WTC11 (cell line): ENCODE results near the gene PIK3R4. TPM values are rescaled to one million over a fixed set of nuclear protein-coding genes. Genes with fewer than 3 reads are reported as not detected.

ENCODE experiments used
- ATAC-seq: fragments of 200-7000 bp; cut with Tn5 transposase; 2 replicates; pipeline ENCODE4 v1.10.0; 2021; ENCODE audit warnings: mild to moderate bottlenecking, moderate library complexity
- CTCF ChIA-PET: fragments of 300-600 bp; sonication (Branson Sonifier 250); formaldehyde crosslinking; loops from one replicate; lab custom pipeline; 2021; ENCODE audit warnings: antibody characterized with exemption; lab: Charles Lee
- POLR2A ChIA-PET: fragments of 350-600 bp; sonication (Branson Sonifier 250); formaldehyde crosslinking; loops from one replicate; lab custom pipeline; 2021; ENCODE audit warnings: antibody characterized with exemption; lab: Charles Lee
- DNase-seq: peaks from one replicate; pipeline ENCODE4 v3.0.0; 2021; ENCODE audit warnings: low spot score
- H3K27ac Mint-ChIP-seq: 2 replicates; pipeline ENCODE4 v1.8.0; 2021; ENCODE audit warnings: mixed read lengths
- H3K27me3 Mint-ChIP-seq: 2 replicates; pipeline ENCODE4 v1.8.0; 2021; ENCODE audit warnings: low read depth, mild to moderate bottlenecking, moderate library complexity, mixed read lengths
- H3K36me3 Mint-ChIP-seq: 2 replicates; pipeline ENCODE4 v1.8.0; 2021; ENCODE audit warnings: mixed read lengths
- H3K4me1 Mint-ChIP-seq: 2 replicates; pipeline ENCODE4 v1.8.0; 2022; ENCODE audit warnings: mixed read lengths
- H3K4me3 Mint-ChIP-seq: 2 replicates; pipeline ENCODE4 v1.8.0; 2021; ENCODE audit warnings: mild to moderate bottlenecking, moderate library complexity, mixed read lengths
- H3K9me3 Mint-ChIP-seq: 2 replicates; pipeline ENCODE4 v1.8.0; 2021; ENCODE audit warnings: mixed read lengths
- CREM ChIP-seq: sonication (generic); formaldehyde crosslinking; IDR thresholded peaks from 2 replicates; pipeline ENCODE4 v1.8.1; 2022; ENCODE audit warnings: mild to moderate bottlenecking, missing genetic modification reagents, moderate library complexity
- GABPB1 ChIP-seq: sonication (generic); formaldehyde crosslinking; IDR thresholded peaks from 2 replicates; pipeline ENCODE4 v1.8.1; 2023; ENCODE audit warnings: mild to moderate bottlenecking, missing genetic modification reagents
- JAZF1 ChIP-seq: fragments of 250-450 bp; sonication (Bioruptor Pico); IDR thresholded peaks from 2 replicates; pipeline ENCODE4 v1.9.0; 2021; ENCODE audit warnings: moderate library complexity, mild to moderate bottlenecking, inconsistent platforms
- KAT7 ChIP-seq: sonication (generic); formaldehyde crosslinking; IDR thresholded peaks from 2 replicates; pipeline ENCODE4 v1.8.1; 2023; ENCODE audit warnings: missing genetic modification reagents, mild to moderate bottlenecking, borderline replicate concordance
- NFATC4 ChIP-seq: fragments of 250-450 bp; sonication (Bioruptor Pico); IDR thresholded peaks from 2 replicates; pipeline ENCODE4 v1.9.0; 2021; ENCODE audit warnings: mild to moderate bottlenecking
- NFYB ChIP-seq: sonication (generic); formaldehyde crosslinking; conservative IDR thresholded peaks from 2 replicates; pipeline ENCODE4 v1.8.0; 2022; ENCODE audit warnings: low read depth, missing genetic modification reagents
- NR3C1 ChIP-seq: sonication (generic); formaldehyde crosslinking; conservative IDR thresholded peaks from 2 replicates; pipeline ENCODE4 v1.8.1; 2023; ENCODE audit warnings: low read depth, mild to moderate bottlenecking, missing genetic modification reagents
- RELA ChIP-seq: sonication (generic); formaldehyde crosslinking; IDR thresholded peaks from 2 replicates; pipeline ENCODE4 v1.8.1; 2022; ENCODE audit warnings: missing genetic modification reagents, mild to moderate bottlenecking, borderline replicate concordance
- SP1 ChIP-seq: sonication (generic); formaldehyde crosslinking; conservative IDR thresholded peaks from 2 replicates; pipeline ENCODE4 v1.8.1; 2022; ENCODE audit warnings: missing genetic modification reagents
- TEAD4 ChIP-seq: sonication (generic); formaldehyde crosslinking; IDR thresholded peaks from 2 replicates; pipeline ENCODE4 v1.8.0; 2022; ENCODE audit warnings: mild to moderate bottlenecking, missing genetic modification reagents
- TP53 ChIP-seq: sonication (generic); formaldehyde crosslinking; IDR thresholded peaks from 2 replicates; pipeline ENCODE4 v1.8.1; 2023; ENCODE audit warnings: mild to moderate bottlenecking, missing genetic modification reagents
- ZNF138 ChIP-seq: sonication (generic); formaldehyde crosslinking; conservative IDR thresholded peaks from 2 replicates; pipeline ENCODE4 v1.8.1; 2022; ENCODE audit warnings: mild to moderate bottlenecking, moderate library complexity, missing genetic modification reagents
- ZNF232 ChIP-seq: sonication (generic); formaldehyde crosslinking; IDR thresholded peaks from 2 replicates; pipeline ENCODE4 v1.8.0; 2022; ENCODE audit warnings: mild to moderate bottlenecking, missing genetic modification reagents
- ZNF317 ChIP-seq: sonication (generic); formaldehyde crosslinking; IDR thresholded peaks from 2 replicates; pipeline ENCODE4 v1.8.1; 2023; ENCODE audit warnings: low read depth, mild to moderate bottlenecking, moderate library complexity, missing genetic modification reagents, borderline replicate concordance
- ZNF416 ChIP-seq: fragments of 250-450 bp; sonication (Bioruptor Pico); IDR thresholded peaks from 2 replicates; pipeline ENCODE4 v1.9.0; 2021; ENCODE audit warnings: mild to moderate bottlenecking, inconsistent platforms
- total RNA-seq: library from RNA; stranded (reverse); gene quantifications from 3 replicates; pipeline ENCODE4 v1.2.3, GENCODE V29; 2021
- TF ChIP-seq, protein P1 (sequence below): sonication (generic); formaldehyde crosslinking; IDR thresholded peaks from 2 replicates; pipeline ENCODE4 v1.8.1; 2022; ENCODE audit warnings: mild to moderate bottlenecking, moderate library complexity, missing genetic modification reagents
- TF ChIP-seq, protein P2 (sequence below): sonication (generic); formaldehyde crosslinking; IDR thresholded peaks from 2 replicates; pipeline ENCODE4 v1.8.1; 2023; ENCODE audit warnings: mild to moderate bottlenecking, missing genetic modification reagents, moderate library complexity
- TF ChIP-seq, protein P3 (sequence below): sonication (generic); formaldehyde crosslinking; IDR thresholded peaks from 2 replicates; pipeline ENCODE4 v1.8.1; 2023; ENCODE audit warnings: mild to moderate bottlenecking, missing genetic modification reagents
- TF ChIP-seq, protein P4 (sequence below): fragments of 250-450 bp; sonication (Bioruptor Pico); IDR thresholded peaks from 2 replicates; pipeline ENCODE4 v1.9.0; 2021; ENCODE audit warnings: moderate library complexity, mild to moderate bottlenecking, inconsistent platforms, borderline replicate concordance
- TF ChIP-seq, protein P5 (sequence below): sonication (generic); formaldehyde crosslinking; IDR thresholded peaks from 2 replicates; pipeline ENCODE4 v1.8.0; 2022; ENCODE audit warnings: mild to moderate bottlenecking, missing genetic modification reagents
- TF ChIP-seq, protein P6 (sequence below): sonication (generic); formaldehyde crosslinking; IDR thresholded peaks from 2 replicates; pipeline ENCODE4 v1.8.1; 2022; ENCODE audit warnings: missing genetic modification reagents, borderline replicate concordance
- TF ChIP-seq, protein P7 (sequence below): sonication (generic); formaldehyde crosslinking; IDR thresholded peaks from 2 replicates; pipeline ENCODE4 v1.8.1; 2023; ENCODE audit warnings: mild to moderate bottlenecking, missing genetic modification reagents

Gene PIK3R4
- total RNA-seq, 1 experiment from 2014 or later, result 41.5 TPM

DNA sequence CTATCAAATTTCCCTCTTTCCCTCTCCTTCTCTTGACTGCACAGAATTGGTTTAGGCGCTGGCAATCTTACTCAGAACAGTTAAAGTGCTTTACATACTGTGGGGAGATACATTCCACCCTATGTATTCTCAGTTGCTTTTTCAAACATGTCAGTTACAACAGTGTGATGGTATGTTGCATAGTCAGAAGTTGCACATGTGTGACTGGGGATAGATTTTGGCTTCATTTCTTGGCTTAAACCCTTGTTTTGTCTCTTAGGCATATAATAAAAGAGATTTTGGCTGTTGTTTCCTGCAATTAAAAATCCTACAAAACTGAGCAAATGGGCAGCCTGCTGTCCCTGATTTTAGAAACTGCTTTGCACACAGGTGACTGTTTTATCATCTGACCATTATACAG lies 86.7 kb downstream of the PIK3R4 start:
- TF ChIP-seq GABPB1 (CRISPR knock-in tag) (no peak), NFYB (CRISPR knock-in tag) (no peak), ZNF232 (CRISPR knock-in tag) (no peak), NFATC4 (CRISPR knock-in tag) (no peak), ZNF416 (no peak)
- TF ChIP-seq, protein P1, sequence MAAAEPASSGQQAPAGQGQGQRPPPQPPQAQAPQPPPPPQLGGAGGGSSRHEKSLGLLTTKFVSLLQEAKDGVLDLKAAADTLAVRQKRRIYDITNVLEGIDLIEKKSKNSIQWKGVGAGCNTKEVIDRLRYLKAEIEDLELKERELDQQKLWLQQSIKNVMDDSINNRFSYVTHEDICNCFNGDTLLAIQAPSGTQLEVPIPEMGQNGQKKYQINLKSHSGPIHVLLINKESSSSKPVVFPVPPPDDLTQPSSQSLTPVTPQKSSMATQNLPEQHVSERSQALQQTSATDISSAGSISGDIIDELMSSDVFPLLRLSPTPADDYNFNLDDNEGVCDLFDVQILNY, result no peak
- ATAC-seq, result no peak

DNA sequence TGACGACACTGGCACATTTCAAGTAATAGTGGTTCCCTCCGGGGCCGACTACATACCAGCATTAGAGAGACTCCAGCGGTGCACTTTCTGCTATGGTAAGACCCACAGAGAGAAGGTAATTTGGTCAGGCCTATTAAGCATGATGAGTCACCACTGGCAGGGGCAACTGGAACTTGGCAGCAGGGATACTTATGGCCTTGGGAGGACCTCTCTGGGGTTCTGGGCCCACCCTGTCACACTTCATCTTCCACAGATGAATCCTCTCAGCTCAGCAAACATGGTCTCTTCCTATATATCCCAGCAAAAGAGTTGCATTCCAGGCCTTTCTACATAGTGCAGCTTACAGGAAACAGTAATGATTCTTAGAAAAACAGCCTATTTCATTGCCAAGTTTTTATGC lies 88.0 kb downstream of the PIK3R4 start:
- ATAC-seq, result no peak
- Mint-ChIP-seq H3K27ac (no peak overlapping the region), H3K4me3 (no peak overlapping the region), H3K9me3 (peaks cover 3% of the 10 kb centered on the region; the same call in 1 of the 2 replicates), H3K4me1 (no peaks in the 10 kb centered on the region; the same call in 1 of the 2 replicates), H3K36me3 (peaks cover 8% of the 10 kb centered on the region), H3K27me3 (no peaks in the 10 kb centered on the region; the same call in 1 of the 2 replicates)
- DNase-seq, result no peak
- TF ChIP-seq, protein P2, sequence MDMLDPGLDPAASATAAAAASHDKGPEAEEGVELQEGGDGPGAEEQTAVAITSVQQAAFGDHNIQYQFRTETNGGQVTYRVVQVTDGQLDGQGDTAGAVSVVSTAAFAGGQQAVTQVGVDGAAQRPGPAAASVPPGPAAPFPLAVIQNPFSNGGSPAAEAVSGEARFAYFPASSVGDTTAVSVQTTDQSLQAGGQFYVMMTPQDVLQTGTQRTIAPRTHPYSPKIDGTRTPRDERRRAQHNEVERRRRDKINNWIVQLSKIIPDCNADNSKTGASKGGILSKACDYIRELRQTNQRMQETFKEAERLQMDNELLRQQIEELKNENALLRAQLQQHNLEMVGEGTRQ (CRISPR knock-in tag), result no peak
- TF ChIP-seq, protein P3, sequence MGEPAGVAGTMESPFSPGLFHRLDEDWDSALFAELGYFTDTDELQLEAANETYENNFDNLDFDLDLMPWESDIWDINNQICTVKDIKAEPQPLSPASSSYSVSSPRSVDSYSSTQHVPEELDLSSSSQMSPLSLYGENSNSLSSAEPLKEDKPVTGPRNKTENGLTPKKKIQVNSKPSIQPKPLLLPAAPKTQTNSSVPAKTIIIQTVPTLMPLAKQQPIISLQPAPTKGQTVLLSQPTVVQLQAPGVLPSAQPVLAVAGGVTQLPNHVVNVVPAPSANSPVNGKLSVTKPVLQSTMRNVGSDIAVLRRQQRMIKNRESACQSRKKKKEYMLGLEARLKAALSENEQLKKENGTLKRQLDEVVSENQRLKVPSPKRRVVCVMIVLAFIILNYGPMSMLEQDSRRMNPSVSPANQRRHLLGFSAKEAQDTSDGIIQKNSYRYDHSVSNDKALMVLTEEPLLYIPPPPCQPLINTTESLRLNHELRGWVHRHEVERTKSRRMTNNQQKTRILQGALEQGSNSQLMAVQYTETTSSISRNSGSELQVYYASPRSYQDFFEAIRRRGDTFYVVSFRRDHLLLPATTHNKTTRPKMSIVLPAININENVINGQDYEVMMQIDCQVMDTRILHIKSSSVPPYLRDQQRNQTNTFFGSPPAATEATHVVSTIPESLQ (CRISPR knock-in tag), result no peak
- TF ChIP-seq TEAD4 (CRISPR knock-in tag), result no peak
- no peak for TF ChIP-seq SP1 (CRISPR knock-in tag)
- TF ChIP-seq, protein P1, result no peak
- TF ChIP-seq NR3C1 (CRISPR knock-in tag), result no peak
- TF ChIP-seq, protein P4, sequence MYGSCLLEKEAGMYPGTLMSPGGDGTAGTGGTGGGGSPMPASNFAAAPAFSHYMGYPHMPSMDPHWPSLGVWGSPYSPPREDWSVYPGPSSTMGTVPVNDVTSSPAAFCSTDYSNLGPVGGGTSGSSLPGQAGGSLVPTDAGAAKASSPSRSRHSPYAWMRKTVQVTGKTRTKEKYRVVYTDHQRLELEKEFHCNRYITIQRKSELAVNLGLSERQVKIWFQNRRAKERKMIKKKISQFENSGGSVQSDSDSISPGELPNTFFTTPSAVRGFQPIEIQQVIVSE, result no peak
- TF ChIP-seq ZNF138 (CRISPR knock-in tag), result no peak
- TF ChIP-seq, protein P5, sequence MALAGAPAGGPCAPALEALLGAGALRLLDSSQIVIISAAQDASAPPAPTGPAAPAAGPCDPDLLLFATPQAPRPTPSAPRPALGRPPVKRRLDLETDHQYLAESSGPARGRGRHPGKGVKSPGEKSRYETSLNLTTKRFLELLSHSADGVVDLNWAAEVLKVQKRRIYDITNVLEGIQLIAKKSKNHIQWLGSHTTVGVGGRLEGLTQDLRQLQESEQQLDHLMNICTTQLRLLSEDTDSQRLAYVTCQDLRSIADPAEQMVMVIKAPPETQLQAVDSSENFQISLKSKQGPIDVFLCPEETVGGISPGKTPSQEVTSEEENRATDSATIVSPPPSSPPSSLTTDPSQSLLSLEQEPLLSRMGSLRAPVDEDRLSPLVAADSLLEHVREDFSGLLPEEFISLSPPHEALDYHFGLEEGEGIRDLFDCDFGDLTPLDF (CRISPR knock-in tag), result no peak
- no peak for TF ChIP-seq ZNF232 (CRISPR knock-in tag)
- TF ChIP-seq, protein P6, sequence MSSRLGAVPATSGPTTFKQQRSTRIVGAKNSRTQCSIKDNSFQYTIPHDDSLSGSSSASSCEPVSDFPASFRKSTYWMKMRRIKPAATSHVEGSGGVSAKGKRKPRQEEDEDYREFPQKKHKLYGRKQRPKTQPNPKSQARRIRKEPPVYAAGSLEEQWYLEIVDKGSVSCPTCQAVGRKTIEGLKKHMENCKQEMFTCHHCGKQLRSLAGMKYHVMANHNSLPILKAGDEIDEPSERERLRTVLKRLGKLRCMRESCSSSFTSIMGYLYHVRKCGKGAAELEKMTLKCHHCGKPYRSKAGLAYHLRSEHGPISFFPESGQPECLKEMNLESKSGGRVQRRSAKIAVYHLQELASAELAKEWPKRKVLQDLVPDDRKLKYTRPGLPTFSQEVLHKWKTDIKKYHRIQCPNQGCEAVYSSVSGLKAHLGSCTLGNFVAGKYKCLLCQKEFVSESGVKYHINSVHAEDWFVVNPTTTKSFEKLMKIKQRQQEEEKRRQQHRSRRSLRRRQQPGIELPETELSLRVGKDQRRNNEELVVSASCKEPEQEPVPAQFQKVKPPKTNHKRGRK, result no peak
- TF ChIP-seq RELA (CRISPR knock-in tag), result no peak
- no peak for TF ChIP-seq TP53 (CRISPR knock-in tag)
- TF ChIP-seq, protein P7, sequence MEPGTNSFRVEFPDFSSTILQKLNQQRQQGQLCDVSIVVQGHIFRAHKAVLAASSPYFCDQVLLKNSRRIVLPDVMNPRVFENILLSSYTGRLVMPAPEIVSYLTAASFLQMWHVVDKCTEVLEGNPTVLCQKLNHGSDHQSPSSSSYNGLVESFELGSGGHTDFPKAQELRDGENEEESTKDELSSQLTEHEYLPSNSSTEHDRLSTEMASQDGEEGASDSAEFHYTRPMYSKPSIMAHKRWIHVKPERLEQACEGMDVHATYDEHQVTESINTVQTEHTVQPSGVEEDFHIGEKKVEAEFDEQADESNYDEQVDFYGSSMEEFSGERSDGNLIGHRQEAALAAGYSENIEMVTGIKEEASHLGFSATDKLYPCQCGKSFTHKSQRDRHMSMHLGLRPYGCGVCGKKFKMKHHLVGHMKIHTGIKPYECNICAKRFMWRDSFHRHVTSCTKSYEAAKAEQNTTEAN, result no peak
- TF ChIP-seq ZNF317 (CRISPR knock-in tag), result no peak
- no peak for TF ChIP-seq CREM (CRISPR knock-in tag)
- no peak for TF ChIP-seq JAZF1 (CRISPR knock-in tag)
- TF ChIP-seq KAT7 (CRISPR knock-in tag), result no peak
- POLR2A ChIA-PET, result no interaction called here
- CTCF ChIA-PET, result interaction anchor here (1.2 kb wide), 1 partner anchor 383 kb away, joined by 7 read pairs; no protein-coding TSS in a partner anchor

More for the DNA sequence above, 86.7 kb downstream of the PIK3R4 start:
- ChIA-PET CTCF (no interaction called here), POLR2A (no interaction called here)
- H3K27me3 Mint-ChIP-seq, result no peaks in the 10 kb centered on the region
- no peak for DNase-seq
- no peak overlapping the region for H3K4me3 Mint-ChIP-seq
- H3K27ac Mint-ChIP-seq, result no peak overlapping the region
- H3K36me3 Mint-ChIP-seq, result peaks cover 8% of the 10 kb centered on the region
- no peaks in the 10 kb centered on the region for H3K4me1 Mint-ChIP-seq
- peaks cover 3% of the 10 kb centered on the region; the same call in 1 of the 2 replicates for H3K9me3 Mint-ChIP-seq
